NCI-H146 treated with DMSO at 0.1 percent for 48 hours (cell line): ENCODE results near the gene TGM1.
"Not testable (repeated sequence)": the region's sequence is repeated elsewhere in the genome, so short reads cannot be mapped to it uniquely, and the experiment has no call there.

Experiments used
- DNase-seq: peaks from one replicate; lab custom pipeline; 2025; ENCODE audit not compliant: unreplicated experiment; lab: John Stamatoyannopoulos, UW

Gene TGM1

GRCh38 chr14:24255438-24255837 is 7.5 kb downstream of the TGM1 start:
- DNase-seq, result no peak

- DNase-seq, result no peak
Measured at GRCh38 chr14:24254630-24255392, 8.2 kb downstream of the TGM1 start.

GRCh38 chr14:24253936-24254335 is 9.0 kb downstream of the TGM1 start:
- no peak for DNase-seq

- DNase-seq, result no peak
Measured at GRCh38 chr14:24252289-24253124, 10.5 kb downstream of the TGM1 start.

- no peak for DNase-seq
Measured at GRCh38 chr14:24251880-24252288, 11.1 kb downstream of the TGM1 start.

- no peak for DNase-seq
Measured at GRCh38 chr14:24250354-24250753, 12.6 kb downstream of the TGM1 start.

- no peak for DNase-seq
Measured at GRCh38 chr14:24249230-24250021, 13.6 kb downstream of the TGM1 start.

- no peak for DNase-seq
Measured at GRCh38 chr14:24247422-24247821, 15.6 kb downstream of the TGM1 start.

- no peak for DNase-seq
Measured at GRCh38 chr14:24246765-24247212, 16.2 kb downstream of the TGM1 start.

- not testable (repeated sequence) for DNase-seq
Measured at GRCh38 chr14:24245350-24245749, 17.6 kb downstream of the TGM1 start.

- DNase-seq, result peak; percentile 19
Measured at GRCh38 chr14:24243336-24243836, 19.6 kb downstream of the TGM1 start.

GRCh38 chr14:24241829-24242443 is 21.0 kb downstream of the TGM1 start:
- DNase-seq, result no peak

- DNase-seq, result no peak
Measured at GRCh38 chr14:24240110-24240918, 22.7 kb downstream of the TGM1 start.

- no peak for DNase-seq
Measured at GRCh38 chr14:24238527-24239037, 24.4 kb downstream of the TGM1 start.

GRCh38 chr14:24238123-24238522 is 24.9 kb downstream of the TGM1 start:
- no peak for DNase-seq

GRCh38 chr14:24237463-24237955 is 25.5 kb downstream of the TGM1 start:
- DNase-seq, result no peak

GRCh38 chr14:24236689-24237462 is 26.1 kb downstream of the TGM1 start:
- DNase-seq, result no peak

- DNase-seq, result no peak
Measured at GRCh38 chr14:24235804-24236688, 26.9 kb downstream of the TGM1 start.
